Body of pancreas (tissue), 4 donors: ENCODE data around the gene PCNT.

ENCODE experiments used
- CTCF ChIP-seq, 7 experiments: fragments of 450-650 bp in 4 of 7; fragments of 200-600 bp in 3 of 7; sonication (generic) in 3 of 7; IDR thresholded peaks; one replicate each; pipeline ENCODE4 v1.5.1; 2016 to 2019; ENCODE audit warnings: antibody characterized with exemption in 7 of 7
- POLR2A ChIP-seq, 3 donors: fragments of 450-650 bp; IDR thresholded peaks; one replicate each; pipeline ENCODE4 v1.6.1; 2016; ENCODE audit warnings: antibody characterized with exemption in 3 of 3, mild to moderate bottlenecking in 2 of 3

GRCh38 chr21:46443910-46444309 is 120.0 kb downstream of the PCNT start:
- TF ChIP-seq CTCF (IDR thresholded peaks at IDR 0.05) (no peak), POLR2A (IDR thresholded peaks at IDR 0.05) (no peak)
